ENCODE measurements around the gene C21orf91. TPM values are rescaled to one million over a fixed set of nuclear protein-coding genes. Genes with fewer than 3 reads are reported as not detected.

C21orf91 gene
- 1.7 and 2.7 TPM in 2 replicates for total RNA-seq (2014; rRNA removed; shearing (Covaris generic); ENCODE audit: low replicate concordance)

DNA sequence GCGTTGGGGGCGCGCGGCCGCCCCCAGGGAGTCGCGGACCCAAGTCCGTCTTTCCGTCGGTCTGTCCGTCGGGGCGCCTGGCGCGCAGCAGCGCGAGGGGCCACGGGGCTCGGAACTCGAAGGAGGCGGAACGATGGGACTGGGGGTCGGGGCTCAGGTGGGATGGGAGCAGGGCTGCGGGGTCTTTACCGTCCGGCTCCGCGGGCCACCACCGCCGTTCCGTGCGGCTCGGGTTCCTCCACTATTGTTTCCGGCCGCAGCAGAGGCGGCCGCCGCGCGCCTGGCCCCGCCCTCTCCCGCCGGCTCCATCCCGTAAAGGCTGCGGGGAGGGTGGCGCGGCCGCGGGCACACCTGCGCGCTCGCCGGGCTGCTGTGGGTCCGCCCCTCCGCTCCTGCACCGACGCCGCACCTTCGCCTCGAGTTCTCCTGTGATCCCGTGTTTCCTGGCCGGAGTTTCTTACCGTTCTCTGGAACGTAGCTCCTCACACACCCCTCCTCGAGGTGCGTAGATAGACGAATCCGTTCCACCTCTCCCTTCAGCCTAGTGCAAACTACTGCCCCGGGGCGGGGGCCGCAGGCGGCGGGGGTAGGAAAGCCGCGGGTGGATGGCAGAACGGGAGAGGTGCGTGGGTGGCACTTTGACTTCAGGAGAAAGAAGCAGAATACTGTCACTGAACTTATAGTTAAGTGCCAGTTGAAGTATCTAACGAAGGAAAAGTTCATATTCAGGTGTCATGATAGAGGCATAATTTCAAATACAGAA lies at the start of gene C21orf91:
C21orf91 (minus strand) TSS at position 243 of the 763 bp plus-strand sequence. CDS start 1,038 bp downstream, outside the sequence.
- peak within 1 kb of the TSS; percentile 78 for H3K4me3 ChIP-seq

DNA sequence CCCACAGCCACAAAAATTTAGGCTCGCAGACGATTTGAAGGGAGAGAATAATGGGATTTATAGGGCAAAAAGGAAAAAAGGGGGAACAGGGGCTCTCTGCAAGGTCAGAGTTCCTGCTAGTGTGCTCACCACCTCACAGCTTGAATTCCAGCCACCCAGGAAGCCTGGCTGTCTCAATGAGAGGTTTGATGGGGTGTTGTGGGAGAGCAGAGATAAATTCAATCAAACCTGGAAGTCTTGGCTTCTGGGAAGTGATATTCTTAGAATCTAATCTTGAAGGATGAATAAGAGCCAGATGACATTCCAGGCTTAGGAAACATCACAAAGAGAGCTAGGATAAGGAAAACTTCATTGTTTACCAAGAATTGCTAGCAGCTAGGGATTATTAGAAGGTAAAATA lies 47.4 kb upstream of the C21orf91 start:
- Histone ChIP-seq H3K36me3 (no peaks in the 10 kb centered on the region), H3K9me3 (no peaks in the 10 kb centered on the region), H3K27me3 (no peaks in the 10 kb centered on the region), H3K4me3 (no peak overlapping the region)
- DNase-seq = no peak

More for the DNA sequence above, at the start of gene C21orf91:
- Histone ChIP-seq H3K27me3 (no peaks in the 10 kb centered on the region), H3K9me3 (no peaks in the 10 kb centered on the region; the same call in 1 of the 2 replicates), H3K36me3 (peaks cover 4% of the 10 kb centered on the region; the same call in 1 of the 2 replicates)
- DNase-seq = peak; percentile 93

DNA sequence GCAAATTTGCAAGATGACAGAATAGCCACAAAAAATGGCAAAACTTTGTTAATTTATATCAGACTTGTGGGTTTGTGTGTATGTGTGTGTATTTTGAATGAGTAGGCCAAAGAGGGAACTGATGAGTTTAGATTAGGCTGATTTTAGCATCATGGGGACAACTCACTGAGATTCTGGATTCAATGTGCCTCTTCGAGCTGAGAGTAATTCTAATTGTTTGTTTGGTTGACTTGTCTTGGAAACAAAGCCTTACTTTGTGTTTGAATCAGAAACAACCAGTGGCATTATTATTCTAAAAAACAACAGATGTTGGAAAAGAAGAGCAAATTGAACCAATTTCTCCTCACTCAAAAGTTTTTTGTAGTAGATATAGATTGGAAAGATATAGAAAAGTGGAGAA lies 40.5 kb upstream of the C21orf91 start:
- no peak for DNase-seq
- H3K36me3 ChIP-seq = no peaks in the 10 kb centered on the region
- no peak overlapping the region for H3K4me3 ChIP-seq
- H3K9me3 ChIP-seq = no peaks in the 10 kb centered on the region
- 0 out of 2 replicates have a peak, but pooled peaks cover 2% of the 10 kb centered on the region for H3K27me3 ChIP-seq

DNA sequence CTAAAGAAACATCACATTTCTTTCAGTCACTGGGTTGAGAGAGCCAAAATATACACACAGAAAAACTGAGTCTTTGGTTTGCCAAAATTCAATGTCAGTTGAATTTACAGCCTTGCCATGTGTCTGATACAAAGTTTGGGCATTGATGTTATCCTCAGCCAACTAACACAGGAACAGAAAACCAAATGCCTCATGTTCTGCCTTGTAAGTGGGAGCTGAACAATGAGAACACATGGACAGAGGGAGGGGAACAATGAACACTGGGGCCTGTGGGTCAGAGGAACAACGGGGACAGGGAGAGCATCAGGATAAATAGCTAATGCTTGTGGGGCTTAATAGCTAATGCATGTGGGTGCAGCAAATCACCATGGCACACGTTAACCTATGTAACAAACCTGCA lies 39.6 kb upstream of the C21orf91 start:
- Histone ChIP-seq H3K27me3 (0 out of 2 replicates have a peak, but pooled peaks cover 2% of the 10 kb centered on the region), H3K9me3 (no peaks in the 10 kb centered on the region), H3K36me3 (no peaks in the 10 kb centered on the region), H3K4me3 (no peak overlapping the region)
- no peak for DNase-seq

DNA sequence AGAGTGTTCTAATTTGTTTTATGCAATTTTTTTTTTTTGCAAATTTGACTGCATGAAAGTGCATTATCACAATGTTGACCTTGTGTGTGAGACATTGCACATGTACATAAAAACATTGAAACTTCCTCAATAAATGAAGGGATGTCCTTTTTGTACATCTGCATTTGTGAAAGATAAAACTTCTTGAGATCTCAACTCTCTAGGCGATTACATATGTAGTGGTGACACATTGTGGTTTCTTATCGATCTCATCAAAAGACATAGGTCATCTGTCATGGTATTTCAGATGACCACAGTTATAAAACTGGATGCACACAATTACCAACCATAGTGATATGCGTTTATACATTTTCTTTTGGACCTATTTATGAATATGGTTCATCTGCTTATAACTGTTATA lies 35.6 kb upstream of the C21orf91 start:
- H3K36me3 ChIP-seq = no peaks in the 10 kb centered on the region
- H3K27me3 ChIP-seq = 0 out of 2 replicates have a peak, but pooled peaks cover 2% of the 10 kb centered on the region
- DNase-seq = no peak
- H3K4me3 ChIP-seq = no peak overlapping the region
- peaks cover 6% of the 10 kb centered on the region for H3K9me3 ChIP-seq

DNA sequence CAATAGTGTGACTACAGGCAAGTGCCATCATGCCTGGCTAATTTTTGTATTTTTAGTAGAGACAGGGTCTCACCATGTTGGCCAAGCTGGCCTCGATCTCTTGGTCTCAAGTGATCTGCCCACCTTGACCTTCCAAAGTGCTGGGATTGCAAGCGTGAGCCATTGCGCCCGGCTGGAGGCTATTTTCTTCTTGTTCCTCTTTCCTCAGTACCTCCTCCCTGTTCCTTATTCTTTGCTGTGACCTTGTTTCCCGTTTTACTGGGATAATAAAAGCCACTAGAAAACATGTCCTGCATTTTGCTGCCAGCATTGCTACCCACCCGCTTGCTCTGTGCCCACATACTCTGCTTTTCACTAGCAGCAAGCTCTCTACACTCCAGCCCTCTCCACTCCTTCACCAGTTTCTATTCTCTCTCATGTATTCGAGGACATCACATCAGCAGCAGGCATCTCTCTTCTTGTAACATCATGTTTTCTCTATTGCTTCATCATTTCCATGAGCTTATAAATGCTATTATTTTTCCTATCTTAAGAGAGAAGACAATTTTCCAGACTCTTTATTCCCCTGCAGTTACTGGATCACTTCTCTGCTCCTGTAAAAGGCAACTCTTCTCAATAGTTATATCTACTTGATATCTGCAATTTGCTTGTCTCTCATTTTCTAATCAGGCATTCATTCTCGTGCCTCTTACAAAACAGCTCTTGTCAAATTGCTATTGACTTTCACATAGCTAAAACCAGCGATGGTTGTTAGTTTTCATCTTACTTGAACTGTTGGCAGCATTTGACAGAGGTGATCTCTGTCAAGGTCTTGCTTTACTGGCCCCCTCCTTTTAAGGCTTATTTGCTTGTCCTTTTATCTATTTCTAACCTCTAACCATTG lies 34.5 kb upstream of the C21orf91 start:
- Histone ChIP-seq H3K4me3 (no peak overlapping the region), H3K27me3 (no peaks in the 10 kb centered on the region), H3K36me3 (no peaks in the 10 kb centered on the region), H3K9me3 (peaks cover 14% of the 10 kb centered on the region)
- no peak for DNase-seq

DNA sequence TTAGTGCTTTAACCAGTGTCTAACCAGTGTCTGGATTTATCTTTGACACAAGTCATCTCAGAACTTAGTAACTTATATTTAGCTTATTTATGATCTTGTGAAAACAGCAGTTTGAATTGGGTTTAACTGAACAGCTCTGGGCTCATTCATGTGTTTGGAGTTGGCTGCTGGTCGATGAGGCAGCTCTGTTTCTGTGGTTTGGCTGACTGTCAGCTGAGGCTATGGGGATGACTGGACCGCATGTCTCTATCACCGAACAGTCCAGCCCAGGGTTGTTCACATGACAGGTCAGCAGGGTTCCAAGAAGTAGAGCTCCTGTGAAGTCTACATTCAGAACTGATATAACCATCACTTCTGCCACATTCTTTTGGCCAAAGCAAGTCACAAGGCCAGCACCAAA lies 29.1 kb upstream of the C21orf91 start:
- Histone ChIP-seq H3K36me3 (no peaks in the 10 kb centered on the region), H3K9me3 (peaks cover 14% of the 10 kb centered on the region), H3K27me3 (no peaks in the 10 kb centered on the region), H3K4me3 (no peak overlapping the region)
- peak; percentile 94 for DNase-seq

DNA sequence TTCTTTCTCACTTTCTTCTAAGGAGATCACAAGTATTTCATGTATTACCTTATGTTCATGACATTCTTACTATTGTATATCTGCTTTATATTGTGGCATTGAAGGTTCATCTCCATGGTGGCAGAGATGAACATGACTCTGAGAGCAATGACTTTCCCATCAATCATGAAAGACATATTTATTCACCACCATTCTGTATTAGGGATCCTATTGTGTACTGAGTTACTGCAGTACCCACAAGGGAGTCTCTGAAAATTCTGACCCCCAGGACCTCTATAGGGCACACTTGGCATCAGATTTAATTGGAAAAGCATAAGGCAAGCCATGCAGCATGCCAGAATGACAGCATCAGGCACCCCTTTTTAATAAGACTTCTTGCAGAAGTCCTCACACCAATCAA lies 21.9 kb upstream of the C21orf91 start:
- DNase-seq = no peak

DNA sequence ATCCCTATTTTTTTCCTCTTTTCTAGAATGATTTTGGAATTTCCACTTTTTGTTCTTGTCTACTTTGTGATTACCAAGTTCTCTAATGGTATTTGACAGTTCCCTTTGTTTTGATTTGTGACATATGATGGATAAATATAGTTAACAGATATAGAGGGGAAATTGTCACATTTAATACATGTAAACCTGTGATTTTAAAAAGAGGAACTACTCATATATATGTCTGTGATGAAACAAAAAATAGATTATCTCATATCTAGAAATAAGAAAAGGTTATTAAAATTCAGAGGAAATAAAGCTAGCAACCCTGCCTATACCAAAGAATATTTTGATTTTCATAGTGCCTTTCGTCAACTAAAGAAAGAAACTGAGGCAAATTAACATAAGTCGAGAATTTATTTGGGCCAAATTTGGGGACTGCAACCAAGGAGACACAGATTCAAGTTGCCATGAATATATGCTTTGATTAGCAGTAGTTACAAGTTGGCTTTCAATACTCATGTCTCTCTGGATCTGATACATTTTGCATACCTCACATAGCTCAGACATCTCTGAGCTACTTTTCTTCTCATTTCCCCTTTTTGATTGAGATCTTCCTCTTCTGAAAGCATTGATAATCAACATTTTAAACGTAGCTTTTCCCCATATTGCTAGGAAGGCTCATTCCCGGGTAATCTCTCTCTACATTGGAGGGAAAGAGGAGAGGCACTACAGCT lies 15.6 kb upstream of the C21orf91 start:
- Histone ChIP-seq H3K36me3 (no peaks in the 10 kb centered on the region), H3K4me3 (no peak overlapping the region), H3K27me3 (no peaks in the 10 kb centered on the region), H3K9me3 (no peaks in the 10 kb centered on the region)
- no peak for DNase-seq

More for the DNA sequence above, 21.9 kb upstream of the C21orf91 start:
- Histone ChIP-seq H3K9me3 (no peaks in the 10 kb centered on the region), H3K36me3 (no peaks in the 10 kb centered on the region), H3K4me3 (no peak overlapping the region), H3K27me3 (no peaks in the 10 kb centered on the region)

DNA sequence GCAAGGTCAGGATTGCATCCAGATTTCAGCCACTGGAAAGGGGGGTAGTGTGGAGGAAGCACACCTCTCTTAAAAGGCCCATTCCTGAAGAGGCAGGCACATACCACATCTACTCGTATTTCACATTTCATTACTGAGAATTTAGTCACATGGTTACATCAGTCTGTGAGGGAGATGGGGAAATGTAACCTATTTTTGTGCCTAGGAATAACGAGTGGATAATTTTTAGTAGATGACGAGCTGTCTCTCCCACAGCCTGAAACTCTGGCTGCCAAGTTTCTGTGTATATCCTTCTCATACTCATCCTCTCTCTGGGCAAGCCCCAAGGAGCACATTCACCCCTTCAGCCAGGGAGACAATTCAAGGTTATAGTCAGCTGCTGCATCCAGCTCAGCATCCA lies 10.3 kb upstream of the C21orf91 start:
- Histone ChIP-seq H3K9me3 (no peaks in the 10 kb centered on the region), H3K36me3 (no peaks in the 10 kb centered on the region), H3K4me3 (no peak overlapping the region), H3K27me3 (no peaks in the 10 kb centered on the region)
- DNase-seq = peak; percentile 40

DNA sequence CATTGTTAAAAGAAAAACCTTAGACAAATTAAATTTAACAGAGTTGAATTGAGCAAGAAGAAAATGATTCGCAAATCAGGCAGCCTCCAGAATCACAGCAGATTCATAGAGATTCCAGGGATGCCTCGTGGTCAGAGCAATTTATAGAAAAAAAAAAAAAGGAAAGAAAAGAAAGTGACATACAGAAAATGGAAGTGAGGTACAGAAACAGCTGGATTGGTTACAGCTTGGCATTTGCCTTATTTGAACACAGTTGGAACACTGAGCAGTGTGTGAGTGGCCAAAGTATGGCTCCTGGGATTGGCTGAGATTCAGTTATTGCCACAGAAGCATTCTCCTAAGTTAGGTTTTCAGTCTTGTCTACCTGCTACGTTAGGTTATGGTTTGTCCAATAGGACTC lies 9.1 kb upstream of the C21orf91 start:
- Histone ChIP-seq H3K9me3 (no peaks in the 10 kb centered on the region; the same call in 1 of the 2 replicates), H3K27me3 (no peaks in the 10 kb centered on the region), H3K4me3 (no peak overlapping the region), H3K36me3 (no peaks in the 10 kb centered on the region)
- peak; percentile 21 for DNase-seq

DNA sequence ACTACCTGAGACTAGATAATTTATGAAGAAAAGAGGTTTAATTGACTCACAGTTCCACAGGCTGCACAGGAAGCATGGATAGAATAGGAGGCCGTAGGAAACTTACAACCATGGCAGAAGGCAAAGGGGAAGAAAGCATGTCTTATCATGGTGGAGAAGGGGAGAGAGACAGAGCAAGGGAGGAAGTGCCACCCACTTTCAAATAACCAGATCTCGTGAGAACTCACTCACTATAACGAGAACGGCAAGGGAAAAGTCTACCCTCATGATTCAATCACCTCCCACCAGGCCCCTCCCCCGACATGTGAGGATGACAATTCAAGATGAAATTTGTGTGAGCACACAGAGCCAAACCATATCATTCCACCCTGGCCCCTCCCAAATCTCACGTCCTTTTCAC lies 4.7 kb upstream of the C21orf91 start:
- no peaks in the 10 kb centered on the region; the same call in 1 of the 2 replicates for H3K9me3 ChIP-seq
- DNase-seq = no peak
- no peaks in the 10 kb centered on the region for H3K36me3 ChIP-seq
- H3K27me3 ChIP-seq = no peaks in the 10 kb centered on the region
- H3K4me3 ChIP-seq = no peak overlapping the region

DNA sequence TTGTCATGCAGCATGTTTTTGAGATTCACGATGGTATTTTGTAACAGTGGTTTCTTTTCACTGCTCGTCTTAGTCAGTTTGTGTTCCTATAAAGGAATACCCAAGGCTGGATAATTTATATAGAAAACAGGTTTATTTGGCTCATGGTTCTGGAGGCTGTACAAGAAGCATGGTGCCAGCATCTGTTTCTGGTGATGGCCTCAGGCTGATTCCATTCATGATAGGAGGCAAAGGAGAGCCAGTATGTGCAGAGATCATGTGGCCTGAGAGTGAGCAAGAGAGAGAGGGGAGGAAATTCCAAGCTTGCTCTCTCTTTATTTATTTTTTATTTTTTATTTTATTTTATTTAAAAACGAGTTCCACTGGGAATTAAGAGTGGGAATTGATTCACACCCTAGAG lies 2.0 kb upstream of the C21orf91 start:
- Histone ChIP-seq H3K27me3 (no peaks in the 10 kb centered on the region), H3K36me3 (no peaks in the 10 kb centered on the region; the same call in 1 of the 2 replicates), H3K9me3 (no peaks in the 10 kb centered on the region; the same call in 1 of the 2 replicates), H3K4me3 (no peak overlapping the region)
- no peak for DNase-seq

DNA sequence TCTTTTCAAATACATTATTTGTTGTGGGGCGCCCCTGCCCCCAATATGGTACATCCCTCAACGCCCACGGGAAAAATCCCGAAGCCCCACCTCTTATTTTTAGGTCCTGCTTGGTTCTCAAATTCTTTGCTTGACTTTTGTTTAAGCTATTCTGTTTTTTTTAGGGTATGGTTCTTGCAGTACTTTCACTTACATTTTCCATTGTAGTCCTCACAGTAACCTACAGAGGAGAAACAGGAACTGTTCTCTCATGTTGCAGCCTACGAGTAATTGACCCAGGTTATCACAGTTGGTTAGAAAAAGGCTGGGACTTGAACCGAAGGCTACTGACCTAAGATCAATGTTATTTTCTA lies 697 bp upstream of the C21orf91 start:
- Histone ChIP-seq H3K36me3 (peaks cover 3% of the 10 kb centered on the region; the same call in 1 of the 2 replicates), H3K27me3 (no peaks in the 10 kb centered on the region), H3K9me3 (no peaks in the 10 kb centered on the region; the same call in 1 of the 2 replicates), H3K4me3 (peak overlapping the region; percentile 78)
- no peak for DNase-seq

DNA sequence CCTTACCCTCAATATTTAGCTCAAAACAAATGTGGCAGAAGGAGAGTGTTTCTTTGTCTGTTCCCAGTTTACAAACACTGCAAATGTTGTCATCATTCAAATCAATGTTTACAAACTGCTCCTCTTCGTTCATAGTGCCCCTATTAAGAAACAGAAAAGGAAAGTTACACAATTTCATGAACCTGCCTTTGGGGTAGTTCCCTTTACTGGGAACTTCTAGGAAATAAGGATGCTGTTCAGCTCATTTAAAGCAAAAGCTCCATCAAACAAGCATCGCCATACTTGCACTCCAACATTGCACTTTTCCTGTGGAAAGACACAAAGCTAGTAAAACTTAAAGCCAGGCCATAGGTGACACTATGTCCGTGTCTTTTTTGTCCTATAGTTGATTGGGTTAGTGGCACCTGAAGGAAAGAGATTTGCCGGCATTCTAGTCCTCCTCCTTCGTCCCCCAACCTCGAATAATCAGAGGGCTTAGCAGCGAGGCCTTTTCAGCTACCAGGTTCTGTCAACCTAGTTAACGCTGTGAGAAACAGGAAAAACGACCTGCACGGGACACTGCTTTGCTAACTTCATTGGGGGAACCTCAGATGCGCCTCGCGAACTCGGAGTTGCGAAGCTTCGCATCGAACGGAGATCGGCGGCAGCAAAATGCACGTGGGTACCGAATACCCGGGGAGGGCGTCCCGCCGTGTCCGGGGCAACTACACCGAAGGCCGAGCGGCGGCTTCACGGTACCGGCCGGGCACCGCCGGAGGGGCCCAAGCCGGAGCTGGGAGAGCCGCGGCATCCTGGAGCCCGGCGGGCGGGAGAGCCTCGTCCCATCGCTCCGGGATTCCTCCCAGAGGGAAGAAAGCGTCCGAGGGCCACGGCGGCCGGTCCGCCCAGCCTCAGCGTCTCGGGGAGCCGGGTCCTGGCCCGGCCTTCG lies 706 bp downstream of the C21orf91 start:
- H3K27me3 ChIP-seq = no peaks in the 10 kb centered on the region
- H3K9me3 ChIP-seq = no peaks in the 10 kb centered on the region
- peak; percentile 20 for DNase-seq
- peaks cover 7% of the 10 kb centered on the region; the same call in 1 of the 2 replicates for H3K36me3 ChIP-seq
- peak overlapping the region; percentile 78 for H3K4me3 ChIP-seq

DNA sequence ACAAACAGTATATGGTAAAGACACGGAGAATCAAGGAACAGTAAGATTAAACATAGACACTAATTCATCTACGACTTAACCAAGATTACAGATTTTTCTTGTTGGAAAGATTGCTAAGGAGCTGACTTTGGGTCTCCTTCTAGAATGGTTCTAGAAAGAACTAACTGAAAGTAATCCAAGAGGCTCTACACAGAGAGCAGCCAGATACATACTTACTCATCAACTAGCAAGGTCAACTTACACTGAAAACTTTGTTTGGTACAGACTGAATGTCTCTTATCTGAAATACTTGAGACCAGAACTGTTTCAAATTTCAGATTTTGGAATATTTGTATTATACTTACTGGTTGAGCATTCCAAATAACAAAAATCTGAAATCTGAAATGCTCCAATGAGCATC lies 5.8 kb downstream of the C21orf91 start:
- peaks cover 54% of the 10 kb centered on the region for H3K36me3 ChIP-seq
- DNase-seq = no peak
- peaks cover 4% of the 10 kb centered on the region; the same call in 1 of the 2 replicates for H3K9me3 ChIP-seq
- H3K27me3 ChIP-seq = no peaks in the 10 kb centered on the region
- no peak overlapping the region for H3K4me3 ChIP-seq

Data from MG63 (cell line).